HepG2 (cell line): ENCODE measurements around the gene HEXIM1. TPM values are rescaled to one million over a fixed set of nuclear protein-coding genes. Genes with fewer than 3 reads are reported as not detected.

Source experiments
- ARNT ChIP-seq: fragments of 450-650 bp; IDR thresholded peaks from 2 replicates; pipeline ENCODE4 v1.6.1; 2017
- HOXA5 ChIP-seq: sonication (generic); formaldehyde crosslinking; IDR thresholded peaks from 2 replicates; pipeline ENCODE4 v1.4.0; 2020; ENCODE audit warnings: missing genetic modification reagents
- KDM2A ChIP-seq: sonication (generic); formaldehyde crosslinking; IDR thresholded peaks from 2 replicates; pipeline ENCODE4 v1.4.0; 2020; ENCODE audit warnings: low read depth, missing genetic modification reagents, borderline replicate concordance
- PAWR ChIP-seq: sonication (generic); formaldehyde crosslinking; IDR thresholded peaks from 2 replicates; pipeline ENCODE4 v1.4.0; 2020; ENCODE audit warnings: missing genetic modification reagents, mild to moderate bottlenecking, borderline replicate concordance
- RFX1 ChIP-seq: fragments of 450-650 bp; IDR thresholded peaks from 2 replicates; pipeline ENCODE4 v1.6.1; 2017
- TGIF2 ChIP-seq: IDR thresholded peaks from 2 replicates; pipeline ENCODE4 v1.6.1; 2016; ENCODE audit warnings: control low read depth, missing compliant biosample characterization
- XBP1 ChIP-seq: sonication (generic); formaldehyde crosslinking; IDR thresholded peaks from 2 replicates; pipeline ENCODE4 v1.5.0; 2020; ENCODE audit warnings: missing genetic modification reagents
- ZNF10 ChIP-seq: sonication (generic); formaldehyde crosslinking; IDR thresholded peaks from 2 replicates; pipeline ENCODE4 v1.4.0; 2020; ENCODE audit warnings: mild to moderate bottlenecking, low read depth, missing genetic modification reagents, borderline replicate concordance
- ZNF263 ChIP-seq: sonication (generic); formaldehyde crosslinking; IDR thresholded peaks from 2 replicates; pipeline ENCODE4 v1.4.0; 2020; ENCODE audit warnings: missing genetic modification reagents
- ZNF326 ChIP-seq: sonication (generic); formaldehyde crosslinking; IDR thresholded peaks from 2 replicates; pipeline ENCODE4 v1.4.0; 2020; ENCODE audit warnings: missing genetic modification reagents, borderline replicate concordance
- ZNF460 ChIP-seq: sonication (generic); formaldehyde crosslinking; IDR thresholded peaks from 2 replicates; pipeline ENCODE4 v1.5.1; 2020; ENCODE audit warnings: missing genetic modification reagents, mild to moderate bottlenecking, borderline replicate concordance
- ZNF546 ChIP-seq: sonication (generic); formaldehyde crosslinking; conservative IDR thresholded peaks from 2 replicates; pipeline ENCODE4 v1.8.1; 2023; ENCODE audit warnings: mild to moderate bottlenecking, missing genetic modification reagents
- ZNF552 ChIP-seq: sonication (generic); formaldehyde crosslinking; IDR thresholded peaks from 2 replicates; pipeline ENCODE4 v1.9.0; 2022; ENCODE audit warnings: missing genetic modification reagents, mild to moderate bottlenecking, borderline replicate concordance
- ZNF737 ChIP-seq: sonication (generic); formaldehyde crosslinking; IDR thresholded peaks from 2 replicates; pipeline ENCODE4 v1.5.0; 2020; ENCODE audit warnings: missing genetic modification reagents, mild to moderate bottlenecking, borderline replicate concordance
- ZNF780A ChIP-seq: sonication (generic); formaldehyde crosslinking; IDR thresholded peaks from 2 replicates; pipeline ENCODE4 v1.8.0; 2022; ENCODE audit warnings: mild to moderate bottlenecking, missing genetic modification reagents, moderate library complexity
- ZSCAN9 ChIP-seq: IDR thresholded peaks from 2 replicates; pipeline ENCODE4 v1.6.1; 2016; ENCODE audit warnings: borderline replicate concordance
- polyA plus RNA-seq, 8 experiments: library from polyadenylated mRNA; depleted of rRNA in 3 of 8; stranded (reverse) in 7 of 8; unstranded in 1 of 8; fragments of >200 nt; fragmentation: Illumina TruSeq in 4 of 8; extraction: Trizol in 4 of 8; gene quantifications; 2 replicates each; pipeline versions ENCODE4 v1.2.1 to v1.2.3, GENCODE V29; 2011 to 2016; ENCODE audit warnings: low read depth in 4 of 8, missing spikeins in 1 of 8, mixed read lengths in 1 of 8; ENCODE audit not compliant: insufficient read depth in 1 of 8
- total RNA-seq, 5 experiments: library from RNA; depleted of rRNA; stranded (reverse); fragments of >200 nt; fragmentation: Illumina TruSeq; extraction: Trizol; gene quantifications; 2 replicates each; pipeline ENCODE4 v1.2.3, GENCODE V29; 2016; ENCODE audit warnings: low read depth in 1 of 5
- TF ChIP-seq, protein P1 (sequence below): sonication (generic); formaldehyde crosslinking; IDR thresholded peaks from 2 replicates; pipeline ENCODE4 v1.5.1; 2020; ENCODE audit warnings: missing genetic modification reagents, mild to moderate bottlenecking, borderline replicate concordance
- TF ChIP-seq, protein P2 (sequence below): sonication (generic); formaldehyde crosslinking; IDR thresholded peaks from 2 replicates; pipeline ENCODE4 v1.5.1; 2020; ENCODE audit warnings: missing genetic modification reagents, mild to moderate bottlenecking, borderline replicate concordance
- TF ChIP-seq, protein P3 (sequence below): sonication (generic); formaldehyde crosslinking; IDR thresholded peaks from 2 replicates; pipeline ENCODE4 v1.5.1; 2020; ENCODE audit warnings: mild to moderate bottlenecking, missing genetic modification reagents, moderate library complexity

HEXIM1 gene
- total and polyA plus RNA-seq, 2 of the 13 experiments (the other 11 are each of a cell fraction or from before 2014, with no cell fraction given) = 10.5 to 16.6 TPM

DNA sequence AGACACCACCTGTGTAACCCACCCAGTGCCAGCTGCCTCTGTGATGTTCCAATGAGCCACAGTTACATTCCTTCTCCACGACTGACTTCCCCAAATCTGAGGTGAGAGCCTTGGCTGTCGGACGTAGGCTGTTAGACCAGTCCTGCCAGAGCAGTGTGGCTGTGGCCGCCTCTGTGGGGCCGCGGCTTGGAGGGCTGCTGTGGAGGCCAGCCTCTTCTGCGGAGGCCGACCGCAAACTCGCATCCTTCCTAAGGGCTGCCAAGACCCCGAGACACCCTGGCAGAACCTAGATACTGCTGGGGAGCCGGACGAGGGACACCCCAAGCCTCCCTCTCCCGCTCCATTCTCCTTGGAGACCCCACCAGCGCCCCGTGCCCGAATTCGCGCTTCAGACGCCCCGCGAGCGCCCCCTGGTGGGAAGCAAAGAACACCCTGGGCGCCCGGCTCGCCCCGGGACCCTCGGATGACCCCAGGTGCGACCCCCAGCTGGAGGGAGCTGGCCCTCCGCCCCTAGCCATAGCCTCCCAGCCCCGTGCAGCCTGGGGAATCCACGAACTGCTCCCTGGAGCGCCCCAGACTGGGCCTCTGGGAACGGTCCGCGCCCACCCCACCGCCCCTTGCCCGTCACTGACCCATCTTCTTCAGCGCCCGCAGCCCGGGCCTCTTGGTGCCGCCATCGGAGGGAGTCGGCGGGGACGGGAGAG is 16.5 kb upstream of the HEXIM1 start (continued):
- TF ChIP-seq, protein P1, sequence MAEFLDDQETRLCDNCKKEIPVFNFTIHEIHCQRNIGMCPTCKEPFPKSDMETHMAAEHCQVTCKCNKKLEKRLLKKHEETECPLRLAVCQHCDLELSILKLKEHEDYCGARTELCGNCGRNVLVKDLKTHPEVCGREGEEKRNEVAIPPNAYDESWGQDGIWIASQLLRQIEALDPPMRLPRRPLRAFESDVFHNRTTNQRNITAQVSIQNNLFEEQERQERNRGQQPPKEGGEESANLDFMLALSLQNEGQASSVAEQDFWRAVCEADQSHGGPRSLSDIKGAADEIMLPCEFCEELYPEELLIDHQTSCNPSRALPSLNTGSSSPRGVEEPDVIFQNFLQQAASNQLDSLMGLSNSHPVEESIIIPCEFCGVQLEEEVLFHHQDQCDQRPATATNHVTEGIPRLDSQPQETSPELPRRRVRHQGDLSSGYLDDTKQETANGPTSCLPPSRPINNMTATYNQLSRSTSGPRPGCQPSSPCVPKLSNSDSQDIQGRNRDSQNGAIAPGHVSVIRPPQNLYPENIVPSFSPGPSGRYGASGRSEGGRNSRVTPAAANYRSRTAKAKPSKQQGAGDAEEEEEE (CRISPR knock-in tag) = peak; percentile 79; the same call in 1 of the 2 replicates
- TF ChIP-seq KDM2A (CRISPR knock-in tag) (peak; percentile 66; the same call in 1 of the 2 replicates), TGIF2 (CRISPR knock-in tag) (no peak), ZNF546 (CRISPR knock-in tag) (no peak), ZNF326 (CRISPR knock-in tag) (0 out of 2 replicates have a peak, but pooled peaks have one; percentile 9), ZNF780A (no peak), ZNF460 (CRISPR knock-in tag) (peak; percentile 27; the same call in 1 of the 2 replicates), ZSCAN9 (CRISPR knock-in tag) (no peak), RFX1 (no peak), ARNT (no peak), ZNF552 (CRISPR knock-in tag) (no peak), ZNF737 (CRISPR knock-in tag) (no peak), PAWR (CRISPR knock-in tag) (no peak), ZNF10 (CRISPR knock-in tag) (no peak), HOXA5 (CRISPR knock-in tag) (0 out of 2 replicates have a peak, but pooled peaks have one; percentile 40), XBP1 (no peak), ZNF263 (no peak)
- TF ChIP-seq, protein P2, sequence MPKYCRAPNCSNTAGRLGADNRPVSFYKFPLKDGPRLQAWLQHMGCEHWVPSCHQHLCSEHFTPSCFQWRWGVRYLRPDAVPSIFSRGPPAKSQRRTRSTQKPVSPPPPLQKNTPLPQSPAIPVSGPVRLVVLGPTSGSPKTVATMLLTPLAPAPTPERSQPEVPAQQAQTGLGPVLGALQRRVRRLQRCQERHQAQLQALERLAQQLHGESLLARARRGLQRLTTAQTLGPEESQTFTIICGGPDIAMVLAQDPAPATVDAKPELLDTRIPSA (CRISPR knock-in tag) = no peak
- TF ChIP-seq, protein P3, sequence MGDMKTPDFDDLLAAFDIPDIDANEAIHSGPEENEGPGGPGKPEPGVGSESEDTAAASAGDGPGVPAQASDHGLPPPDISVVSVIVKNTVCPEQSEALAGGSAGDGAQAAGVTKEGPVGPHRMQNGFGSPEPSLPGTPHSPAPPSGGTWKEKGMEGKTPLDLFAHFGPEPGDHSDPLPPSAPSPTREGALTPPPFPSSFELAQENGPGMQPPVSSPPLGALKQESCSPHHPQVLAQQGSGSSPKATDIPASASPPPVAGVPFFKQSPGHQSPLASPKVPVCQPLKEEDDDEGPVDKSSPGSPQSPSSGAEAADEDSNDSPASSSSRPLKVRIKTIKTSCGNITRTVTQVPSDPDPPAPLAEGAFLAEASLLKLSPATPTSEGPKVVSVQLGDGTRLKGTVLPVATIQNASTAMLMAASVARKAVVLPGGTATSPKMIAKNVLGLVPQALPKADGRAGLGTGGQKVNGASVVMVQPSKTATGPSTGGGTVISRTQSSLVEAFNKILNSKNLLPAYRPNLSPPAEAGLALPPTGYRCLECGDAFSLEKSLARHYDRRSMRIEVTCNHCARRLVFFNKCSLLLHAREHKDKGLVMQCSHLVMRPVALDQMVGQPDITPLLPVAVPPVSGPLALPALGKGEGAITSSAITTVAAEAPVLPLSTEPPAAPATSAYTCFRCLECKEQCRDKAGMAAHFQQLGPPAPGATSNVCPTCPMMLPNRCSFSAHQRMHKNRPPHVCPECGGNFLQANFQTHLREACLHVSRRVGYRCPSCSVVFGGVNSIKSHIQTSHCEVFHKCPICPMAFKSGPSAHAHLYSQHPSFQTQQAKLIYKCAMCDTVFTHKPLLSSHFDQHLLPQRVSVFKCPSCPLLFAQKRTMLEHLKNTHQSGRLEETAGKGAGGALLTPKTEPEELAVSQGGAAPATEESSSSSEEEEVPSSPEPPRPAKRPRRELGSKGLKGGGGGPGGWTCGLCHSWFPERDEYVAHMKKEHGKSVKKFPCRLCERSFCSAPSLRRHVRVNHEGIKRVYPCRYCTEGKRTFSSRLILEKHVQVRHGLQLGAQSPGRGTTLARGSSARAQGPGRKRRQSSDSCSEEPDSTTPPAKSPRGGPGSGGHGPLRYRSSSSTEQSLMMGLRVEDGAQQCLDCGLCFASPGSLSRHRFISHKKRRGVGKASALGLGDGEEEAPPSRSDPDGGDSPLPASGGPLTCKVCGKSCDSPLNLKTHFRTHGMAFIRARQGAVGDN (CRISPR knock-in tag) = peak; percentile 66
